T-helper 1 cell treated with Interleukin-12 subunit alpha and Interleukin-12 subunit beta and Interleukin-4 antibody, amounts not matched to agents 30 μg/mL and 1 μg/mL, for 36 hours (primary cell): ENCODE results near the gene UPK3BL1.
A peak's percentile ranks its signal among the peaks of the same experiment; 100 is the strongest.
"Not testable (repeated sequence)": the region's sequence is repeated elsewhere in the genome, so short reads cannot be mapped to it uniquely, and the experiment has no call there.

Source experiments
- H3K27ac Mint-ChIP-seq: one replicate; pipeline ENCODE4 v1.8.0; 2021; ENCODE audit warnings: mild to moderate bottlenecking, mixed read lengths
- H3K27me3 Mint-ChIP-seq: one replicate; pipeline ENCODE4 v1.8.0; 2021; ENCODE audit warnings: low read depth, mixed read lengths
- H3K36me3 Mint-ChIP-seq: one replicate; pipeline ENCODE4 v1.8.0; 2021; ENCODE audit warnings: low read depth, mixed read lengths
- H3K4me1 Mint-ChIP-seq: one replicate; pipeline ENCODE4 v1.8.0; 2021; ENCODE audit warnings: low read depth, mixed read lengths
- H3K4me3 Mint-ChIP-seq: one replicate; pipeline ENCODE4 v1.8.0; 2021; ENCODE audit warnings: mild to moderate bottlenecking, moderate library complexity, mixed read lengths
- H3K9me3 Mint-ChIP-seq: one replicate; pipeline ENCODE4 v1.8.0; 2021; ENCODE audit warnings: mixed read lengths

Gene UPK3BL1

DNA sequence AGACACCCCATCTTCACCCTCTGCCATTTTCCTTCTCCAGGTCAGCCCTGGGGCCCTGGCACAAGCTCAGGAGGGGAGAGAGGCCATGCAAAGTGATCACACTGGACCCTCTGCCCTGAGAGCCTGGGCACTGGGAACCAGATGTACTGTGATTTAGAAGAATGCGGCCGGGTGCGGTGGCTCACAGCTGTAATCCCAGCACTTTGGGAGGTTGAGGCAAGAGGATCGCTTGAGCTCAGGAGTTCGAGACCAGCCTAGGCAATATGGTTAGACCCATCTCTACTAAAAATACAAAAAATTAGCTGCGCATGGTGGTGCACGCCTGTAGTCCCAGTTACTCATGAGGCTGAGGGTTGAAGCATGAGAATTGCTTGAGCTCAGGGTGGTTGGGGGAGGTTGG, 5.2 kb upstream of the UPK3BL1 start:
- H3K4me3 Mint-ChIP-seq, H3K27ac Mint-ChIP-seq, H3K4me1 Mint-ChIP-seq, H3K9me3 Mint-ChIP-seq, H3K27me3 Mint-ChIP-seq, H3K36me3 Mint-ChIP-seq: not testable (repeated sequence)

DNA sequence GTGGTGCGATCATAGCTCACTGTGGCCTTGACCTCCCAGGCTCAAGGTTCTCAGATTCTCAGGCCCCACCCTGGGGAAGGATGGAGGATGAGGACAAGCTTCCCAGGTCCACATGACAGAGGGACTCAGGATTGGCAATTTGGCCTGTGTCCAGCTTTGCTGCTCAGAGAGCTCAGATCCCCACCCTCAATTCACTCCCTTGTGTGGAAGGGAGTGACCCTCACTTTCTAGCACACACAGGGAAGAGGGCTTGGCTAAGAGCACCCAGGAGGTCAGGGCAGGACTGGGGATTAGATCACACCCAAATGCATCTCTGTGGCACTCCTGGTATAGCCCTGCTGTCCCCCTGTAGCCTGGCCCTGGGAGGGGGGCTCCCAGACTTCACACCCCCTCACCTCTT, 813 bp upstream of the UPK3BL1 start:
- H3K9me3 Mint-ChIP-seq, H3K4me1 Mint-ChIP-seq, H3K27me3 Mint-ChIP-seq, H3K4me3 Mint-ChIP-seq, H3K27ac Mint-ChIP-seq, H3K36me3 Mint-ChIP-seq: not testable (repeated sequence)

DNA sequence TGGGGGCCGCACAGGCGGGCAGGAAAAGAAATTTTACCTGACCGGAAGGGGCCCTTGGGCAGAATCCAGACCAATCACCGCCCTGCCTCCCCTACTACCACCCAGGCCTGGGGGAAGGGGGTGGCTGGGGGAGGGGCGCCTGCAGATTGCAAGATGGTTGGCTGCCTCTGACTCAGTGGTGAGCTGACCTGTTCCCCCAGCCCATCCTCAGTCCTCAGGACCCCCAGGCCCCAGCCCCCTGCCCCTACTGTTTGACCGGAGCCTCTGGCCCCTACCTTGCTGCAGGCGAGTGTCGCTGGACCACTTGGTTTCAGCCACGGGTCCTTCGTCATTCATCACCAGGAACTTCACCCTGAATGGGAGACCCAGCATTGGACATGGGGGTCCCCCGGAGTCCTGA, 3.7 kb downstream of the UPK3BL1 start:
- H3K36me3 Mint-ChIP-seq, H3K4me1 Mint-ChIP-seq, H3K4me3 Mint-ChIP-seq, H3K27ac Mint-ChIP-seq, H3K27me3 Mint-ChIP-seq, H3K9me3 Mint-ChIP-seq: not testable (repeated sequence)

DNA sequence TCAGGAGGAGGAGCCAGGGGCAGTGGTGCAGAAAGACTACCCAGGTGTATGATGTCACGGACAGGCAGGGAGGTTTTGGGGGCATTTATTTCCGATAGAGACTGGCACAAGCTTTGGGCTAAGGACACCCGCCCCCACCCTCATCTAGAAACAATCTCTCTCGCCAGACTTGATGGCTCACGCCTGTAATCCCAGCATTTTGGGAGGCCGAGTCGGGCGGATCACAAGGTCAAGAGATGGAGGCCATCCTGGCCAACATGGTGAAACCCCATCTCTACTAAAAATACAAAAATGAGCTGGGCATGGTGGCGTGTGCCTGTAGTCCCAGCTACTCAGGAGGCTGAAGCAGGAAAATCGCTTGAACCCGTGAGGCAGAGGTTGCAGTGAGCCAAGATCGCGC, 5.6 kb downstream of the UPK3BL1 start:
- not testable (repeated sequence) for H3K4me1 Mint-ChIP-seq, H3K27ac Mint-ChIP-seq, H3K4me3 Mint-ChIP-seq, H3K9me3 Mint-ChIP-seq, H3K27me3 Mint-ChIP-seq, H3K36me3 Mint-ChIP-seq

DNA sequence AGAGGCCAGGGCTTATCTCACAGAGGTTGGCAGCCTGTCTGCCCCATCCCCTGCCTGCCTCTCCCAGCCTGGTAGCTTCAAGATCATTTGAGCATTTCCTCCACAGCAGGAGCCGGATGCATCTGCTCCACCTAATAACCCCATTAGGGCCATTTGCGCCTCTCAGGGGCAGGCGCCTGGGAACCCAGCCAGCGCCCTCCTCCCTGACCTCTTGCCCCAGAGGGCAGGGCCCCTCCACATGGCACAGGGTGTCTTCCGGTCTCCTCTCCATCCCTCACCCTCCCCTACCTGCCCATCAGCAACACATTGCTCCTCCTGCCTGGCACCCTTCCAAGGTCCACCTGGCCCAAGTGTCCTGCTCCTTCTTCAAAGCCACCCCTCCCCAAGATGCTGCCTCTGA, 7.2 kb downstream of the UPK3BL1 start:
- H3K4me1 Mint-ChIP-seq, H3K27ac Mint-ChIP-seq, H3K9me3 Mint-ChIP-seq, H3K36me3 Mint-ChIP-seq, H3K27me3 Mint-ChIP-seq, H3K4me3 Mint-ChIP-seq: not testable (repeated sequence)

DNA sequence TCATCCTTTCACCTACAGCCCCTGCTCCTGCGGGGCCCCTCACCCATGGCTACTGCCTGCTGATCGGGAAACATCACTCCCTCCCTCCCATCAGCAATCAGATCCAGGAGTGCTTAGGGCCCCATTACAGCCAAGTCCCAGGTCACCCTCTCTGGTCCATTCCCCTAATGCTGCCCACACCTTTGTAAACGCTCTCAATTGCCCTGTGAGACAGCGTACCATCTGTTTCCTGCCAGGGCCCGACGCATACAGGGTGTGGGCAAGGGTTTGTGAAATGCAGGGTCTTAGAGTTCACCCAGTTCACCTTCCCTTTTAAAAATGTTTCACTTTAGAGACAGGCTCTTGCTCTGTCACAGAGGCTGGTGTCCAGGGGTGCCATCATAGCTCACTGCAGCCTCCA, 8.3 kb downstream of the UPK3BL1 start:
- H3K36me3 Mint-ChIP-seq, H3K4me1 Mint-ChIP-seq, H3K27me3 Mint-ChIP-seq, H3K9me3 Mint-ChIP-seq, H3K27ac Mint-ChIP-seq, H3K4me3 Mint-ChIP-seq: not testable (repeated sequence)

DNA sequence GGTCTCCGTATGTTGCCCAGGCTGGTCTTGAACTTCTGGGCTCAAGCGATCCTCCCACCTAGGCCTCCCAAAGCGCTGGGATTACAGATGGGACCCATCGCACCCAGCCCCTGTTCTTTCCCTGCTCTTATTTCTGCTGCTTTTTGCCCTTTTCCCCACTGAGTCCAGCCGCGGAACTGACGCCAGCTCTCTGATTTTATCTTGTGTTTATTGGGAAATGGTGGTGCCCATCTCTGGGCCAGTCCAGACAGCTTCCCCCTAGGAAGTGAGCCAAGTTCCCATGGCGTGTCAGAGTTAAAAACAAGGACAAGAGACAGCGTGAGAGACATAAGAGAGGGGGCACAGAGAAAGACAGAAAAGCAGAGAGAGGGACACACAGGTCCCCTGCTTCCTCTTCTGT, 12.0 kb downstream of the UPK3BL1 start:
- H3K9me3 Mint-ChIP-seq, H3K36me3 Mint-ChIP-seq, H3K27ac Mint-ChIP-seq, H3K4me1 Mint-ChIP-seq, H3K4me3 Mint-ChIP-seq, H3K27me3 Mint-ChIP-seq: not testable (repeated sequence)

DNA sequence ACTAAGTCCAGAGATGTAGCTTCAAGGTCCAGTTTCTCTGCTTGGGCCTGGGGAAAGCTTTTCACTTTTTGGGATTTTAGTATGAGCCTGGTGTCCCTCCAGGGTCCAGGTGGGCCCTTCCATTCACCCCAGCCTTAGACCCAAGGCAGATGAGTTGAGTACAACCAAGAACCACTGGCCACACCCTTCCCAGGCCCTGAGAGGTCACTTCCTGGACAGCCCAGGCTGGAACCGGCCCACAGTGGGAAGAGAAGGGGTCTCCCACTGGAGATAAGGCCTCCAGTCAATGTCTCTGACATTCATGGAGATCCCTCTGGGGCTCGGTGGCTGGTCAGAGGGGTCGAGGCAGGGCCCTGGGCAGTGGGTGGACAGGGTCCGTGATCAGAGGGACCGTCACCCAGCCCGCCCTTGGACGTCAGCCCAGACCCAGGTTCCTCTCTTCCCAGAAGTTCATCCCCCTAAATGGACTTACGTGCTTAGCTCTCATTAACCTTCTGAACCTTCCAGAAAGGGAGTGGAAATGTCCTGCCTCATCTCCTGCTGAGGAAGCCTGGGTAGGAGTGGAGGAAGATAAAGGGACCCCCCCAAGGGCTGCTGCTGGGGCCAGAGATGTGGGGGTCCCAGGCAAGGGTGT, 15.2 kb downstream of the UPK3BL1 start:
- H3K4me3 Mint-ChIP-seq, H3K36me3 Mint-ChIP-seq, H3K4me1 Mint-ChIP-seq, H3K9me3 Mint-ChIP-seq, H3K27ac Mint-ChIP-seq, H3K27me3 Mint-ChIP-seq: not testable (repeated sequence)

DNA sequence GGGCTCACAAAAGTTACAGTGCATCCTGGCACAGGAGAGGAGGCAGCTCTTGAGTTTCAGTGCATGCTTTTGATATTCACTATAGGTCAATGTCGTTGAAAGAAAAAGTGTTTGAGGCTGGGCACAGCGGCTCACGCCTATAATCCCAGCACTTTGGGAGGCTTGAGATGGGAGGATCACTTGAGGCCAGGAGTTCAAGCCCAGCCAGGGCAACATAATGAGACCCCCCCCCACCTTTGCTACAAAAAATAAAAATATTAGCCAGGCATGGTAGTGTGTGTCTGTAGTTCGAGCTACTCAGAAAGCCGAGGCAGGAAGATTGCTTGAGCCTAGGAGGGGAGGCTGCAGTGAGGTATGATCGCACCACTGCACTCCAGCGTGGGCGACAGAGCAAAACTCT, 24.5 kb downstream of the UPK3BL1 start:
- H3K4me1 Mint-ChIP-seq, H3K4me3 Mint-ChIP-seq, H3K27me3 Mint-ChIP-seq, H3K36me3 Mint-ChIP-seq, H3K9me3 Mint-ChIP-seq, H3K27ac Mint-ChIP-seq: not testable (repeated sequence)

DNA sequence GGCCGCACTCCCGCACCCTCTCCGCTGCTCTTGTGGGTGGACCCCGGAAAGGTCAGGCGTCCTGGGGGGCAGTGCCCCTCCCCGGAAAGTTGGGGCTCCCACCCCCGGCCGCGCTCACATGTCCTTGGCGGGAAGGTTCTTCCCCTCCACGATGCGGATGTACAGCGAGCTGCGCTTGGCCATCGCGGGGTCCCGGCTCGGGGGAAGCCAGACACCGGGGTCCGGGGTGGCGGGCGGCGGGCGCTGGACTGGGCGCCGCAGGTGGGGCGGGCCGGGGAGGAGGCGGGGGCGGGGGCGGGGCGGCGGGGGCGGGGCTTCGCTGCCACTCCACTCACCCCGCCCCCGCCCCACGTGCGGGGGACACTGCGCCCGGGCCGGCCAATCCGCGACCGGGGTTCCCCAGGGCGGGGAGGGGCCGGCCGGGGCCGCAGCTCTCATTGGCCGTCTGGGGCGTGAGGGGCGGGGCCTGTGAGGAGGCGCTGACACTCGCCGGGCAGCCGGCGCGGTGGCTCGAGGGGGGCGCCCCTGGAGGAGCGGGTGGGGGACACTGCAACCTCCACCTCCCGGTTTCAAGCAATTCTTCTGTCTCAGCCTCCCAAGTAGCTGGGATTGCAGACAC, 26.0 kb downstream of the UPK3BL1 start, which contains the start of gene RASA4:
TSS of gene RASA4 (minus strand) at position 250 of the 619 bp plus-strand sequence. CDS start at position 183, 67 bp downstream.
- not testable (repeated sequence) for H3K4me1 Mint-ChIP-seq, H3K27ac Mint-ChIP-seq, H3K27me3 Mint-ChIP-seq, H3K36me3 Mint-ChIP-seq, H3K9me3 Mint-ChIP-seq
- H3K4me3 Mint-ChIP-seq = peak within 1 kb of the TSS; percentile 26

DNA sequence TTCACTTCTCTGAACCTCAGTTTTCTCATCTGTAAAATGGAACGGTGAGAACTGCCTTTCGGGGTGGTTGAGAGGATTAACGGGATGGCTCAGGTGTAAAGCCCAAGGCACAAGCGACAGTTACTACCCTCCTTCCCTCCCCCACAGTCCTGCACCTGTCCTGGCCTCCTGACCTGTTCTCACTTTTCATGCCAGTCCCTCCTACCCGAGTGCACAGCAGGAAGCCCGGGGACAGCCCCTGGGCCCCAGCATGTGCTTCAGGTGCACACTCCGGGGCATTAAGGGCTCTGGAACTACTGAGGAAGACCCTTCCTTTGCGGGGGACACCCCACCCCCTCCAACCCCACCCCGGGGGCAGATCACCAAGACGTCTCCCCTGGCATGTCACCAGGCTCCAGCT, 26.7 kb downstream of the UPK3BL1 start:
- not testable (repeated sequence) for H3K9me3 Mint-ChIP-seq, H3K4me1 Mint-ChIP-seq, H3K27ac Mint-ChIP-seq, H3K36me3 Mint-ChIP-seq, H3K27me3 Mint-ChIP-seq, H3K4me3 Mint-ChIP-seq

DNA sequence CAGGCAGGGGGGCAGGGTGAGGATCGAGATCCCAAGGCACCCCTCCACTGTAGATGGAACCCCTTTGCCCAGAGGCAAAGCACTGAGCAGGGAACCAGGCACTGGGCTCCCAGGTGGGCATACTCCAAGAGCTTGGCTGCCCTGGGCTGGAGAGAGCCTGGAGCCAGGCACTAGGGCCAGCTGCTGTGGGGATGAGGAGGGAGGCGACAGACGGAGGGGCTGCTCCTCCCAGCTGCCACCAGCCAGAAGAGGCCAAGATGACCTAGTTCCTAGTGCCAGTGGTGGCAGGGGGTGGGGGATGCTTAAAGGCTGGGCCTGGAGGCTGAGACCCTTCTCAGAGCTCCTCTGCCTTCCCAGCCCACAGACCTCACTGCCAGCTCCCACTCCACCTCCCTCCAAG, 27.7 kb downstream of the UPK3BL1 start:
- not testable (repeated sequence) for H3K4me1 Mint-ChIP-seq, H3K27me3 Mint-ChIP-seq, H3K27ac Mint-ChIP-seq, H3K36me3 Mint-ChIP-seq, H3K9me3 Mint-ChIP-seq, H3K4me3 Mint-ChIP-seq

DNA sequence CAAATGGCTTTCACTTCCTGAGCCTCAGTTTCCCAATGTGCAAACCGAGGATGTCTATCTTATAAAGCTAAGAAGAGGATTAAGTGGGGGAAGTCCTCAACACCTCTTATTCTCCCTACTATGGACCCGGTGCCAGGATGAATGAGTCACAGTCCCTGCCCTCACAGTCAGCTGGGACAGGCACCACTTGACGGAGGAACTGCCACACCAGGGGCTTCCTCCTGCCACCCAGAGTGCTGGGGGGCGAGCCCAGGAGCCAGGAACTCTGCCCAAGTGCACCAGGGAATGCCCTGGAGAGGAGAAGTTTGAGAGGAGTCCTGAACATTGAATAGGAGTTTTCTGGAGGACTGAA, 28.3 kb downstream of the UPK3BL1 start:
- H3K4me3 Mint-ChIP-seq, H3K4me1 Mint-ChIP-seq, H3K36me3 Mint-ChIP-seq, H3K9me3 Mint-ChIP-seq, H3K27me3 Mint-ChIP-seq, H3K27ac Mint-ChIP-seq: not testable (repeated sequence)

DNA sequence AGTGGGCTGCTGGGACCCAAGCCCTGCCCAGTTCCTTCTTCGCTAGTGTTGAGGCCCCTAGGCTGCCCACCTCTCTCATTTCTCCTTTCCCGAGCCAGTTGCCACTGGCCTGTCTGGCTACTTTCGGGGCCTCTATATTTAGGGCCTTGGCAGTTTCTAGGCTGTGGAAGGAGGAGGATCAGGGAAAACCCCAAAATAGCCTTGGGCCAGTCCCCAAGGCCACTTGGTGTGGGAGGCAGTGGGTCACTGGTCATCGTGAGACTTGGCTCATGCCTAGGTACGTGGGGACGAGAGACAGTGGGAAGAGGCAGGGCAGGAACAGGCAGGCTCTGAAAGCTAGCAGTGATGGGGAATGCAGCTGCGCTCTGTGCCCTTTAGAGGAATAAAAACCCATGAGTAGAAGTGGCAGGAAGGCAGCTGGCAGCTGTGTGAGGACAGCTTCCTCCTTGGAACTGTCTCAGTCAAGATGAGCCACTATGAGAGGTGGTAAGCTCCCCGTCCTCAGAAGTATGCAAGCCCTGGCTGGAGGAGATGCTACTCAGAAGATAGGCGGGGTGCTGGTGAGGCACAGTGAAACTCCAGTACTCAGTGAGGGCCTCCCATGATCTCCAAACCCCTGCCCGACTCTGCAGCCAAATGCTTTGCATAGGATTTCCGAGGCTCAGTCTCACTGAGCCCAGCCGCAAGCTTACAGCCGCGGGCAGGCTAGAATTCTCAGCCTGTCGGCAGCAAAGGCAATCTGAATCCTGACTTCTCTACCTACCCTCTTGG, 28.8 kb downstream of the UPK3BL1 start:
- not testable (repeated sequence) for H3K9me3 Mint-ChIP-seq, H3K36me3 Mint-ChIP-seq, H3K27me3 Mint-ChIP-seq, H3K4me1 Mint-ChIP-seq, H3K27ac Mint-ChIP-seq, H3K4me3 Mint-ChIP-seq

DNA sequence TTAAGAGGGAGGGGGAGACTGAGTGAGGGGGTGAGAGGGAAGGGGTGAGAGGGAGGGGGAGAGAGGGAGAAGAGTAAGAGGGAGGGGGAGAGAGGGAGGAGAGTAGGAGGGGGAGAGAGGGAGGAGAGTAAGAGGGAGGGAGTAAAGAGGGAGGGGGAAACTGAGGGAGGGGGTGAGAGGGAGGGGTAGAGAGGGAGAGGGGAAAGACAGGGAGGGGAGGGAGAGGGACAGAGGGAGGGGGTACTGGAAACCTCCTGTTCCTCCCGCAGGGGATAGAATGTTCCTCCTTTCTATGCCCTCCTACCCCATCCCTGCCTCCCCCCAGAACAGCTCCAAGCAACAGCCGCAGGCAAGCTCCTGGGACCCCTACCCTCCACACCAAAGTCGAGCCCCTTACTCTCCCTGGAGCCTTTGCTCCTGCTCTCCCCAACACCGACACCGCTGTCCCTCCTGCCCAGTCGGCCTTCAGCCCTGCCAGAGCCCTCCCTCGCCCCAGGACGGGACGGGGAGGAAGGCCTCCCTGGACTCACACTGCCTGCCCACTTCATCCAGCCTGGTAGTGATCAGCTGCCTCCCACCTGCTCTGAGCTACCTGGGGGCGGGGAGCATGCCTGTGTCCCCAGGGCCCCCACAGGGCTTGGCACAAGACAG, 30.8 kb downstream of the UPK3BL1 start:
- not testable (repeated sequence) for H3K9me3 Mint-ChIP-seq, H3K4me1 Mint-ChIP-seq, H3K4me3 Mint-ChIP-seq, H3K27me3 Mint-ChIP-seq, H3K27ac Mint-ChIP-seq, H3K36me3 Mint-ChIP-seq
